HCT116 (cell line): Measurements from ENCODE around the gene SLC2A5.

Experiments used
- YY1 ChIP-seq: IDR thresholded peaks from 2 replicates; pipeline ENCODE4 v1.6.1; 2011; ENCODE audit warnings: low read length, low read depth, moderate library complexity, mild to moderate bottlenecking; ENCODE audit not compliant: insufficient replicate concordance; ENCODE audit errors: extremely low read depth
- ZNF274 ChIP-seq: fragments of 200-500 bp; sonication (Bioruptor generic); IDR thresholded peaks from 2 replicates; pipeline ENCODE4 v1.6.1; 2014; ENCODE audit warnings: mild to moderate bottlenecking, low read depth, low read length, inconsistent platforms
- TF ChIP-seq, protein P1 (sequence below): IDR thresholded peaks from 2 replicates; pipeline ENCODE4 v1.6.1; 2012
- TF ChIP-seq, protein P2 (sequence below), 3 experiments: fragments of 200-600 bp in 1 of 3; sonication (generic) in 1 of 3; IDR thresholded peaks in 2 of 3; conservative IDR thresholded peaks in 1 of 3; 2 replicates each; pipeline ENCODE4 v1.5.1; 2012 to 2017; ENCODE audit warnings: low read depth in 2 of 3, low read length in 2 of 3, antibody characterized with exemption in 1 of 3, borderline replicate concordance in 1 of 3, control low read depth in 1 of 3, mild to moderate bottlenecking in 1 of 3, mixed read lengths in 1 of 3, mixed run types in 1 of 3, moderate library complexity in 1 of 3; ENCODE audit not compliant: insufficient read depth in 1 of 3

DNA sequence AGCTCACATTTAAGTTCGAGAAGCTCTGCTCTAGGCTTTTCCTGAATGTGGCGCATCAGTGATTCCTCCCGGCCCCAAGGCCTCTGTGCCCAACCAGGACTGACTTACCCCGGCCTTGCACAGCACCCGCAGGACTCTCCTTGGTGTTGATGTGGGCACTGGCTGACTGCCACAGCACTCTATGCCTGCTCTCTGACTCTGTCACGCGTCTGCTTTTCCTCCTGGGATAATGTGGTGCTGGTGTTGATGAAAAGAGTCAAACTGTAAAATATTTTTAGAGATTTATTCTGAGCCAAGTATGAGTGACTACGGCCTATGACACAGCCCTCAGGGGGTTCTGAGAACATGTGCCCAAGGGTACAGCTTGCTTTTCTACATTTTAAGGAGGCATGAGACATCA is 15.5 kb upstream of the SLC2A5 start:
- TF ChIP-seq, protein P1, sequence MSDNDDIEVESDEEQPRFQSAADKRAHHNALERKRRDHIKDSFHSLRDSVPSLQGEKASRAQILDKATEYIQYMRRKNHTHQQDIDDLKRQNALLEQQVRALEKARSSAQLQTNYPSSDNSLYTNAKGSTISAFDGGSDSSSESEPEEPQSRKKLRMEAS, result no peak
- TF ChIP-seq YY1 (no peak), ZNF274 (no peak)
- TF ChIP-seq, protein P2, sequence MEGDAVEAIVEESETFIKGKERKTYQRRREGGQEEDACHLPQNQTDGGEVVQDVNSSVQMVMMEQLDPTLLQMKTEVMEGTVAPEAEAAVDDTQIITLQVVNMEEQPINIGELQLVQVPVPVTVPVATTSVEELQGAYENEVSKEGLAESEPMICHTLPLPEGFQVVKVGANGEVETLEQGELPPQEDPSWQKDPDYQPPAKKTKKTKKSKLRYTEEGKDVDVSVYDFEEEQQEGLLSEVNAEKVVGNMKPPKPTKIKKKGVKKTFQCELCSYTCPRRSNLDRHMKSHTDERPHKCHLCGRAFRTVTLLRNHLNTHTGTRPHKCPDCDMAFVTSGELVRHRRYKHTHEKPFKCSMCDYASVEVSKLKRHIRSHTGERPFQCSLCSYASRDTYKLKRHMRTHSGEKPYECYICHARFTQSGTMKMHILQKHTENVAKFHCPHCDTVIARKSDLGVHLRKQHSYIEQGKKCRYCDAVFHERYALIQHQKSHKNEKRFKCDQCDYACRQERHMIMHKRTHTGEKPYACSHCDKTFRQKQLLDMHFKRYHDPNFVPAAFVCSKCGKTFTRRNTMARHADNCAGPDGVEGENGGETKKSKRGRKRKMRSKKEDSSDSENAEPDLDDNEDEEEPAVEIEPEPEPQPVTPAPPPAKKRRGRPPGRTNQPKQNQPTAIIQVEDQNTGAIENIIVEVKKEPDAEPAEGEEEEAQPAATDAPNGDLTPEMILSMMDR (IDR thresholded peaks at IDR 0.05 in 2 of 3, conservative IDR thresholded peaks at IDR 0.05 in 1 of 3; ENCODE audit: borderline replicate concordance in 1 of 3, insufficient read depth in 1 of 3, low read depth in 2 of 3, low read length in 2 of 3), result no peak
